Keratinocyte (primary cell): ENCODE measurements around the gene BHLHA9.

ENCODE experiments used
- CTCF ChIP-seq, 3 experiments: IDR thresholded peaks in 1 of 3; conservative IDR thresholded peaks in 1 of 3; optimal IDR thresholded peaks in 1 of 3; 2 replicates in 2 of 3; 3 replicates in 1 of 3; pipeline versions ENCODE3 to v1.5.1; 2011; ENCODE audit warnings: low read length in 3 of 3, mild to moderate bottlenecking in 3 of 3, moderate library complexity in 2 of 3, control low read depth in 1 of 3, inconsistent platforms in 1 of 3; ENCODE audit not compliant: insufficient read depth in 2 of 3; ENCODE audit errors: extremely low read depth in 1 of 3
- EZH2 ChIP-seq: IDR thresholded peaks from one replicate; pipeline ENCODE4 v1.6.1; 2012; ENCODE audit warnings: inconsistent platforms, mild to moderate bottlenecking, low read length, moderate library complexity

- TF ChIP-seq EZH2: no peak
- no peak for TF ChIP-seq CTCF (optimal IDR thresholded peaks at IDR 0.05 in 1 of 3, IDR thresholded peaks at IDR 0.05 in 1 of 3, conservative IDR thresholded peaks at IDR 0.05 in 1 of 3; ENCODE audit: extremely low read depth in 1 of 3, insufficient read depth in 2 of 3, low read length in 3 of 3)
Measured at GRCh38 chr17:1231456-1231855, 38.8 kb upstream of the BHLHA9 start.
